ENCODE results near the gene GUCY1B1.

The GUCY1B1 gene

DNA sequence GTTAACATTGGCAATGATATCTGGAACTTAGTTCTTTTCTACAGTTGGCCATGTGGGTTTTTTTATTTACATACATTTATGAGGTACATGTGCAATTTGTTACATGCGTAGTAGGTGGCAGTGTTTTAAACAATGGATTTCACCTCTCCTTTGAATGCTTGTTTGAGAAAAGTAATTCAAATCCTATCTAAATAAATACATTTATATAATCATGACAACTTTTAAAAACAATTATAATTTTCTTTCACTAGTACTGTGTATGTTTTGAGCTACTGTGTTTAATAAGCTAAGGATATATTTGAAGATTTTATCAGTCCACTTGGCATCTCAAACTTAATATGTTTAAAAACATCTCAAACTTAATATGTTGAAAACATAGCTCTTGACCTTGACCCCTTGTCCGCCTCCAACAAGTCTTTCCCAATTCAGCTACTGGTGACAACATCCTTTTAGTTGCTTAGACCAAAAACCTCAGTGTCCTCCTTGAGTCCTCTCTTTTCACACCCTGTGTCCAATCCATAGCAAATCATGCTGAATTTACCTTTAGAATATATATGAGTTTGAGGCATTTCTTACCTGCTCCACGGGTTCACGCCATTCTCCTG lies 14.5 kb downstream of the GUCY1B1 start:
- Histone ChIP-seq H3K18ac (ENCODE audit: low read length) (no peak overlapping the region), H3K27me3 (ENCODE audit: insufficient read depth, low read length, poor library complexity) (no peaks in the 10 kb centered on the region), H3K4me1 (ENCODE audit: control insufficient read depth, low read depth, low read length) (no peaks in the 10 kb centered on the region), H3K56ac (ENCODE audit: low read length) (no peak overlapping the region), H3K27ac (ENCODE audit: low read depth, low read length) (no peak overlapping the region), H3K9ac (ENCODE audit: low read length) (no peak overlapping the region), H3K23ac (ENCODE audit: low read length) (no peak overlapping the region), H2BK5ac (ENCODE audit: low read length) (no peak overlapping the region), H3K79me2 (ENCODE audit: control insufficient read depth, insufficient read depth, low read length) (no peaks in the 10 kb centered on the region), H3K4ac (ENCODE audit: low read depth, low read length) (no peak overlapping the region), H3K79me1 (ENCODE audit: low read length) (no peaks in the 10 kb centered on the region), H2AK5ac (ENCODE audit: low read length) (no peak overlapping the region), H2BK120ac (ENCODE audit: low read depth, low read length) (no peak overlapping the region), H3K4me2 (ENCODE audit: low read length) (no peak overlapping the region), H4K5ac (ENCODE audit: low read length) (no peak overlapping the region), H4K8ac (ENCODE audit: low read depth, low read length) (no peak overlapping the region), H3K36me3 (ENCODE audit: control insufficient read depth, insufficient read depth, low read length) (no peaks in the 10 kb centered on the region), H3K4me3 (ENCODE audit: low read length) (no peak overlapping the region), H2BK15ac (replicated peaks; ENCODE audit: low read depth) (no peak overlapping the region)
- no CpG with 5 or more reads among the region's 4 CpGs for WGBS (ENCODE audit: extremely low coverage, insufficient coverage, low lambda C conversion rate)
- DNase-seq: no peak

DNA sequence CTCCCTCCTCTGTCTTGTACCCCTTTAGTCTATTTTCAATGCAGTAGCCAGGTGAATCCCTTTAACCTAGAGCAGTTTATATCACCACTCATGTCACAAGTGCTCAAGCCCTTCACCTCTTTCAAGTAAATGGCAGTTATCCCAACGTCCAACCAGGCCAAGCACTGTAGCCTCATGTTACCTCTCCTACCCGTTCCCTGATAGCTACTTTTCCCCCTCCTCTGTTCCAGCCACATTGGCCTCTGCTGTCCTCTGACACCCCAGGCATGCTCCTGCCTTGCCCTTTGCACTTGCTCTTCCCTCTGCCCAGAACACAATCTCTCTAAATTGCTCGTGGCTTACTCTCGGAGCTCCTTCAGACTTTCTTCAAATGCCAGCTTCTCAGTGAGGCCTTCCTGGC lies 15.2 kb downstream of the GUCY1B1 start:
- Histone ChIP-seq H3K27ac (ENCODE audit: low read depth, low read length) (no peak overlapping the region), H2BK120ac (ENCODE audit: low read depth, low read length) (no peak overlapping the region), H3K4ac (ENCODE audit: low read depth, low read length) (no peak overlapping the region), H3K27me3 (ENCODE audit: insufficient read depth, low read length, poor library complexity) (no peaks in the 10 kb centered on the region), H2BK5ac (ENCODE audit: low read length) (no peak overlapping the region), H3K23ac (ENCODE audit: low read length) (no peak overlapping the region), H4K5ac (ENCODE audit: low read length) (no peak overlapping the region), H2AK5ac (ENCODE audit: low read length) (no peak overlapping the region), H3K79me1 (ENCODE audit: low read length) (no peaks in the 10 kb centered on the region), H3K18ac (ENCODE audit: low read length) (no peak overlapping the region), H2BK15ac (replicated peaks; ENCODE audit: low read depth) (no peak overlapping the region), H3K4me3 (ENCODE audit: low read length) (no peak overlapping the region), H4K8ac (ENCODE audit: low read depth, low read length) (no peak overlapping the region), H3K9ac (ENCODE audit: low read length) (no peak overlapping the region), H3K36me3 (ENCODE audit: control insufficient read depth, insufficient read depth, low read length) (no peaks in the 10 kb centered on the region), H3K79me2 (ENCODE audit: control insufficient read depth, insufficient read depth, low read length) (no peaks in the 10 kb centered on the region), H3K4me1 (ENCODE audit: control insufficient read depth, low read depth, low read length) (no peaks in the 10 kb centered on the region), H3K56ac (ENCODE audit: low read length) (no peak overlapping the region), H3K4me2 (ENCODE audit: low read length) (no peak overlapping the region)
- WGBS (ENCODE audit: extremely low coverage, insufficient coverage, low lambda C conversion rate): no CpG with 5 or more reads among the region's 4 CpGs
- no peak for DNase-seq

DNA sequence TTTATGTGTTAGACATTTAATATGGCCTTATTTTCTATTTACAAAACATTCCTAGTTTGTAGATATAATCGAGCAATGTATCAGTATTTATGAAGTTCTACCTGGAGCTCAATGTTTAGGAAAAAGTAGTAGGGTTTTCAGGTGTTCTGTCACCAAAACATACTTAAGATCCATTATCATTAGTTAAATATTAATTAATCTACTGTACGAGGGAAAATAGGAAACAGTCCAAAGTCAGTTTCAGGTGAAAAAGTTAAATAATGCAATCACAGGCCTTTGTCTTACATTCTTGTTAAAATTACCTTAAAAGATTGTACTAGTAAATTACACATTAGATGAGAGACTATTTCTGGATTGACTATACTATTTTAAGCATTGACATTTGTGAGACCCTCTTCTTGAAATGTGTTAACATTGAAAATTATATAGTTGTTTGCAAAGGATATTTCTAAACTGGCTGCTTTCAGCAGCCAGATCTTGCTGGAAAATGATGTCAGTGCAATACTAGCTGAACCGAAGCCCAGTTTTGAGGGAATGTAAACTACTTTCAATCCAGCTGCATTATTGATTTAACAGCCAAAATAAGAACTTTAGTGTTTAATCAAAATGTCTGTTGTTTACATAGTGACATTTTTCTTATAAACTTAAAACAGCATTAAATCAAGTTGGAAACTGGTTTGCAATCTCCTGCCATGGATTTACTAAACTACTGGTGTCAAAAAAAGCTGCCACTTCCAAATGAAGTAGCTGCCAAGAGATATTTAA lies 19.3 kb downstream of the GUCY1B1 start:
- Histone ChIP-seq H2AK5ac (ENCODE audit: low read length) (no peak overlapping the region), H3K79me2 (ENCODE audit: control insufficient read depth, insufficient read depth, low read length) (no peaks in the 10 kb centered on the region), H3K9ac (ENCODE audit: low read length) (no peak overlapping the region), H3K56ac (ENCODE audit: low read length) (no peak overlapping the region), H2BK15ac (replicated peaks; ENCODE audit: low read depth) (no peak overlapping the region), H4K5ac (ENCODE audit: low read length) (no peak overlapping the region), H3K4ac (ENCODE audit: low read depth, low read length) (no peak overlapping the region), H3K27me3 (ENCODE audit: insufficient read depth, low read length, poor library complexity) (no peaks in the 10 kb centered on the region), H3K4me1 (ENCODE audit: control insufficient read depth, low read depth, low read length) (no peaks in the 10 kb centered on the region), H3K18ac (ENCODE audit: low read length) (no peak overlapping the region), H3K27ac (ENCODE audit: low read depth, low read length) (no peak overlapping the region), H2BK120ac (ENCODE audit: low read depth, low read length) (no peak overlapping the region), H4K8ac (ENCODE audit: low read depth, low read length) (no peak overlapping the region), H3K79me1 (ENCODE audit: low read length) (no peaks in the 10 kb centered on the region), H3K23ac (ENCODE audit: low read length) (no peak overlapping the region), H3K4me2 (ENCODE audit: low read length) (no peak overlapping the region), H2BK5ac (ENCODE audit: low read length) (no peak overlapping the region), H3K4me3 (ENCODE audit: low read length) (no peak overlapping the region), H3K36me3 (ENCODE audit: control insufficient read depth, insufficient read depth, low read length) (no peaks in the 10 kb centered on the region)
- no CpG with 5 or more reads among the region's 3 CpGs for WGBS (ENCODE audit: extremely low coverage, insufficient coverage, low lambda C conversion rate)
- no peak for DNase-seq

DNA sequence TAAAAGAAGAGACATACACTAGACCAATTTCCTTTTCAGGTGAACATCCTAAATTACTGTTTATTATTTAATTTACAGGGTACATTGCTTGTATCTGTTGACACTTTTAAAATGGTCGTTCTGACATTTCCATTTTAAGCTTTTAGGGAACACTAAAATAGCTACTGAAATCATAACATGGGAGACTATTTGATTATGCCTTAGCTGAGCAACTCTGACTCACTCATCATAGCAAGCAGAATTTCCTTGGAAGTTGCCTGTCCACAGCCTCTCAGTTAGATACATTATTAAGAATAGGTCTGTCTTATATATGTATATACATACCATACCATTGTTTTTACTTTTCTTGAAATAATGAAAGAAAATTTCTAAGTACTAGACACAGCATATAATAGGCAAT lies 22.0 kb downstream of the GUCY1B1 start:
- WGBS (ENCODE audit: extremely low coverage, insufficient coverage, low lambda C conversion rate): no CpG with 5 or more reads among the region's 1 CpG
- Histone ChIP-seq H3K4me2 (ENCODE audit: low read length) (no peak overlapping the region), H3K27ac (ENCODE audit: low read depth, low read length) (no peak overlapping the region), H2BK15ac (replicated peaks; ENCODE audit: low read depth) (no peak overlapping the region), H3K36me3 (ENCODE audit: control insufficient read depth, insufficient read depth, low read length) (no peaks in the 10 kb centered on the region), H3K4me1 (ENCODE audit: control insufficient read depth, low read depth, low read length) (no peaks in the 10 kb centered on the region), H3K56ac (ENCODE audit: low read length) (no peak overlapping the region), H4K8ac (ENCODE audit: low read depth, low read length) (no peak overlapping the region), H3K27me3 (ENCODE audit: insufficient read depth, low read length, poor library complexity) (no peaks in the 10 kb centered on the region), H3K23ac (ENCODE audit: low read length) (no peak overlapping the region), H2AK5ac (ENCODE audit: low read length) (no peak overlapping the region), H3K4me3 (ENCODE audit: low read length) (no peak overlapping the region), H2BK5ac (ENCODE audit: low read length) (no peak overlapping the region), H2BK120ac (ENCODE audit: low read depth, low read length) (no peak overlapping the region), H3K79me2 (ENCODE audit: control insufficient read depth, insufficient read depth, low read length) (no peaks in the 10 kb centered on the region), H3K79me1 (ENCODE audit: low read length) (no peaks in the 10 kb centered on the region), H3K18ac (ENCODE audit: low read length) (no peak overlapping the region), H4K5ac (ENCODE audit: low read length) (no peak overlapping the region), H3K4ac (ENCODE audit: low read depth, low read length) (no peak overlapping the region), H3K9ac (ENCODE audit: low read length) (no peak overlapping the region)
- no peak for DNase-seq

DNA sequence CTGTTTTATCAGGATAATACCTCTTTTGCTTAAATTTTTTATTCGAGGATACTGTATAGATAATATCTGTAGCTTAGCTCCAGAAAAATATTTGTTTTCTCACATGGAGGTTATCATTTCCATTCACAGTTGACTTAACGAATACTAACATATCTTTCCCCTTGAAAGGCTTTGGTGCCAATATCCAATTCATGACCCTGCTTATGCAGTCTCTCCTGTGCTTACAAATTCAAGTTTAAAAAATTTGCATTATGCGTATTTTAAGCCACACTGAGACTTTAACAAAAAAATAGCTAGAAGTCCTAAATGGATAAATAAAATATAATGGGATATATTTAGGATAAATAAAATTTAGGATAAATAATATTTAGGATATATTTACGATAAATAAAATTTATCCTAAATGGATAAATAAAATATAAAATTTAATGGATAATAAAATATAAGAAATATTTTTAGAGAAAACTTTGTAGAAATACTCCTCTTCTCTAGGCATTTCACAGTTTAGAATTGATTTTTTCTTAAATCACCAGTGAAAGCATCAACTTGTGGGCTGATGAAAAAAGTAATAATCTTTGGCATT lies 22.5 kb downstream of the GUCY1B1 start:
- no peak overlapping the region for H3K27ac ChIP-seq (ENCODE audit: low read depth, low read length)
- no peak overlapping the region for H3K4ac ChIP-seq (ENCODE audit: low read depth, low read length)
- H4K8ac ChIP-seq (ENCODE audit: low read depth, low read length): no peak overlapping the region
- no peaks in the 10 kb centered on the region for H3K36me3 ChIP-seq (ENCODE audit: control insufficient read depth, insufficient read depth, low read length)
- no peak overlapping the region for H3K4me2 ChIP-seq (ENCODE audit: low read length)
- no peak overlapping the region for H2BK5ac ChIP-seq (ENCODE audit: low read length)
- no peaks in the 10 kb centered on the region for H3K79me2 ChIP-seq (ENCODE audit: control insufficient read depth, insufficient read depth, low read length)
- no peaks in the 10 kb centered on the region for H3K79me1 ChIP-seq (ENCODE audit: low read length)
- no peak overlapping the region for H2AK5ac ChIP-seq (ENCODE audit: low read length)
- no peak overlapping the region for H3K9ac ChIP-seq (ENCODE audit: low read length)
- H3K56ac ChIP-seq (ENCODE audit: low read length): no peak overlapping the region
- H3K27me3 ChIP-seq (ENCODE audit: insufficient read depth, low read length, poor library complexity): no peaks in the 10 kb centered on the region
- H2BK120ac ChIP-seq (ENCODE audit: low read depth, low read length): no peak overlapping the region
- no peak overlapping the region for H3K23ac ChIP-seq (ENCODE audit: low read length)
- no peak overlapping the region for H3K4me3 ChIP-seq (ENCODE audit: low read length)
- WGBS (ENCODE audit: extremely low coverage, insufficient coverage, low lambda C conversion rate): 100% methylated on average over 1 of the region's 4 CpGs
- DNase-seq: no peak
- H4K5ac ChIP-seq (ENCODE audit: low read length): no peak overlapping the region
- no peak overlapping the region for H3K18ac ChIP-seq (ENCODE audit: low read length)
- no peaks in the 10 kb centered on the region for H3K4me1 ChIP-seq (ENCODE audit: control insufficient read depth, low read depth, low read length)
- H2BK15ac ChIP-seq (replicated peaks; ENCODE audit: low read depth): no peak overlapping the region
